Measurements from ENCODE around the gene CETP.

GRCh38 chr16:56998352-56998751 lies 36.6 kb downstream of the CETP start:
- no peak for TF ChIP-seq CTCF (IDR thresholded peaks at IDR 0.05)
- no peak for TF ChIP-seq EP300 (IDR thresholded peaks at IDR 0.05)
- TF ChIP-seq POLR2A (IDR thresholded peaks at IDR 0.05) = no peak
- no peak for TF ChIP-seq POLR2AphosphoS5 (IDR thresholded peaks at IDR 0.05)
